Right lobe of liver (tissue), 4 donors: ENCODE data around the gene CDC7.

Source experiments
- CTCF ChIP-seq, 4 donors: fragments of 200-600 bp in 3 of 4; fragments of 450-650 bp in 1 of 4; IDR thresholded peaks; one replicate each; pipeline versions ENCODE4 v1.5.1 to v1.8.0; 2016 to 2022; ENCODE audit warnings: antibody characterized with exemption in 4 of 4, mild to moderate bottlenecking in 2 of 4
- POLR2A ChIP-seq: fragments of 450-650 bp; IDR thresholded peaks from one replicate; pipeline ENCODE4 v1.6.1; 2017; ENCODE audit warnings: antibody characterized with exemption, mild to moderate bottlenecking
- donor health status: DM: no; HTN: no; CAD: no.
- donor health status: DM: no; HTN: no; CAD: no.
- donor health status: DM: no; HTN: yes; CAD: no.

DNA sequence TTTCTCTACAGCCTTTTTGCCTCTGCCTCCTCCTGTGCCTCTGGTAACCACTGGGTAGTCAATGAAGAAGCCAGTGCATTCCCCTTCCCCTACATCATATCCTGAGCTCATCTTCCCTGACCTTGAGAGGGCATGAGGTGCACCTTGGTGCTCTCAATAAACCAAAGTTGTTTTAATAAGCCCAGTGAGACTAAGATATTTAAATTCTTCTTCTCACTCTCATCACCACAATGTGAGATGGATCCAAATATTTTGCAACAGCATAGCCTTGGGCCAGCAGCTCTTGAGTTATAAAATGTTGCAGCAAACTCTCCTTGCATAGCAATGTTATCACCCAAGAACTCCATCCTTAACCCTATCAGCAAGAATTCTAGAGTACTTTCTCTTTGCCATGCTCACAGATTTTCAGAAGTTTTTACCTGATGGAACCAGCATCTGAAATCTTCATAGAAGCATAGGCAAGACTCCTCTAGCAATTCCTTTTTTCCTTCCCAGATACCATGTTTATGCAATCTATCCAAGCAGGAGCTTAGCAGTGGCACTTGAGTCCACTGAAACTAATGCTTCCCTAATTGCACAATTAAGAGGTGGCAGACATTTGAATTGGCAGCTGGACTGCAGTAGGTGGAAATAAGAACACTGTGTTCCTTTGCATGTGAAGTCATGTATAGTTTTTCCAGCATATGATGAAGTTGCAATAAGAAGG, 36.8 kb downstream of the CDC7 start:
- no peak for TF ChIP-seq POLR2A
- no peak for TF ChIP-seq CTCF (IDR thresholded peaks at IDR 0.05)
